ENCODE data around the gene POC1B.
A peak's percentile ranks its signal among the peaks of the same experiment; 100 is the strongest.

The POC1B gene

DNA sequence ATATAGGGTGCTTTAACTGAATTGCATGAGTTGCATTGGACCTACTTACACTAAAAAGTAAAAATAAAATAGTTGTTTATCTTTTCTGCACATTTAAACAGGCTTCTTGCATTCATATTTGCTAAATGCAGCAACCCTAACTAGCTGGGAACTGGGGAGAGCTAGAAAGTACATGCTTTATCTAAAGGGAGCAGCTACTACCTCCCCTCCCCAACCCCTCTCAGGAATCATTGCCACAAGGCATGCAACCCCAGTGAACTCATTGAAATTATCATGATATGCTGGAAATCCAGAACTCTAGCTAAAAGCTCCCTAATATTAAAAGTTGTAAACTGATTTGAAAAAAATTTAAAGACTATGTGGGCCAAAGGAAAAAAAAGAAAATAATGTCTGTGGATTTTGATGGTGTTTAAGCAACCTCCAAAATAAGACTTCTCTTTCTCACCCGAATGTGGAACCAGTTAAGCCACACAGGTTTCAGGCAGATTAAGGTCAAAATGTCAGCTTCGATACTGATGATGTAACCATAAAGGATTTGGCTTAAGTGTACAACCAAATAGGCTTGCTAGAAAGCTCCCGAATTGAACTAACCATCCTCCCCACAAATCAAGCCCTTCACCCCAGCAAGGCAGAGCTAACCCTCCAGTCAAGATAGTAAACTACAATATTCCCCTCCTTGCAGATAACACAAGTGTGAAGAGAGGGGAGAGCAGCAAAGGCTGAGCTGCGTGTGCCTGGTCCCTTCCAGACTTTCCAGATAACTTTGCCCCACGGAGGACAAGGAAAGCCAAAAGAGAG, 13.8 kb upstream of the POC1B start:
- no peaks in the 10 kb centered on the region for H3K4me1 ChIP-seq (ENCODE audit: insufficient read depth, insufficient read length)
- no peak overlapping the region for H3K9ac ChIP-seq (ENCODE audit: insufficient read length, low read depth)
- H3K9me3 ChIP-seq (ENCODE audit: insufficient read depth, low read length), result no peaks in the 10 kb centered on the region
- H3K4me3 ChIP-seq (ENCODE audit: insufficient read length, low read depth), result no peak overlapping the region
- DNase-seq (ENCODE audit: low read depth, low spot score), result no peak
- TF ChIP-seq SUZ12 (IDR thresholded peaks at IDR 0.05; ENCODE audit: extremely low read depth, insufficient read depth, insufficient read length) (no peak), YY1 (IDR thresholded peaks at IDR 0.05; ENCODE audit: insufficient read depth, insufficient read length) (no peak), ZNF274 (IDR thresholded peaks at IDR 0.05; ENCODE audit: low read depth, low read length) (no peak)
- H3K36me3 ChIP-seq (ENCODE audit: insufficient read depth, insufficient read length, low read length), result no peaks in the 10 kb centered on the region
- H3K27me3 ChIP-seq (ENCODE audit: insufficient read depth, insufficient read length), result no peaks in the 10 kb centered on the region

DNA sequence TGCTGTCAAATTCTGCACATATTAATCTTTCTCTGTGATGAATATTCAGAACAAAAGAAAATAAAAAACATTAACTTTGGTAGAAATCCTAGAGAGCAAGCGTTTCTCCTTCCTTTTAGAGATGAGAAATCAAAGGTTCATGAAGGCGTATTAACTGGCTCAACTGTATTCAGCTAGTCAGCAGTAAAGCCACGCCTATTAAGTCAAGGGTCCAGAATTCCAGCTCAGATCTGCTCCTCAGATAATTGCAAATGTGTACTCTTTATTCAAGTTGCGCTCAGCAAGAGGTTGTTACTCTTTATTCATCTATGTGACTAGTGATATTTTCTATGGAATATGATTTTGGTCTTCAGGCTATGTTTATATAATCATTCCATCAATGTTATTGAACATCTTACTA, 13.1 kb upstream of the POC1B start:
- no peaks in the 10 kb centered on the region for H3K4me1 ChIP-seq (ENCODE audit: insufficient read depth, insufficient read length)
- H3K27me3 ChIP-seq (ENCODE audit: insufficient read depth, insufficient read length), result no peaks in the 10 kb centered on the region
- no peaks in the 10 kb centered on the region for H3K9me3 ChIP-seq (ENCODE audit: insufficient read depth, low read length)
- H3K4me3 ChIP-seq (ENCODE audit: insufficient read length, low read depth), result no peak overlapping the region
- DNase-seq (ENCODE audit: low read depth, low spot score), result no peak
- H3K9ac ChIP-seq (ENCODE audit: insufficient read length, low read depth), result no peak overlapping the region
- H3K36me3 ChIP-seq (ENCODE audit: insufficient read depth, insufficient read length, low read length), result no peaks in the 10 kb centered on the region
- no peak for TF ChIP-seq ZNF274 (IDR thresholded peaks at IDR 0.05; ENCODE audit: low read depth, low read length)
- TF ChIP-seq SUZ12 (IDR thresholded peaks at IDR 0.05; ENCODE audit: extremely low read depth, insufficient read depth, insufficient read length), result no peak
- TF ChIP-seq YY1 (IDR thresholded peaks at IDR 0.05; ENCODE audit: insufficient read depth, insufficient read length), result no peak

- H3K9me3 ChIP-seq (ENCODE audit: insufficient read depth, low read length), result no peaks in the 10 kb centered on the region
- H3K4me1 ChIP-seq (ENCODE audit: insufficient read depth, insufficient read length), result no peaks in the 10 kb centered on the region
- no peaks in the 10 kb centered on the region for H3K36me3 ChIP-seq (ENCODE audit: insufficient read depth, insufficient read length, low read length)
- TF ChIP-seq ZNF274 (IDR thresholded peaks at IDR 0.05; ENCODE audit: low read depth, low read length) (no peak), YY1 (IDR thresholded peaks at IDR 0.05; ENCODE audit: insufficient read depth, insufficient read length) (no peak), SUZ12 (IDR thresholded peaks at IDR 0.05; ENCODE audit: extremely low read depth, insufficient read depth, insufficient read length) (no peak)
- H3K4me3 ChIP-seq (ENCODE audit: insufficient read length, low read depth), result no peak overlapping the region
- no peaks in the 10 kb centered on the region for H3K27me3 ChIP-seq (ENCODE audit: insufficient read depth, insufficient read length)
- H3K9ac ChIP-seq (ENCODE audit: insufficient read length, low read depth), result no peak overlapping the region
- DNase-seq (ENCODE audit: low read depth, low spot score), result no peak
These were observed 11.5 kb upstream of the POC1B start for GRCh38 chr12:89537389-89537788.

GRCh38 chr12:89529738-89530137, 3.9 kb upstream of the POC1B start:
- Histone ChIP-seq H3K36me3 (ENCODE audit: insufficient read depth, insufficient read length, low read length) (no peaks in the 10 kb centered on the region), H3K9ac (ENCODE audit: insufficient read length, low read depth) (no peak overlapping the region), H3K4me3 (ENCODE audit: insufficient read length, low read depth) (no peak overlapping the region), H3K27me3 (ENCODE audit: insufficient read depth, insufficient read length) (no peaks in the 10 kb centered on the region), H3K9me3 (ENCODE audit: insufficient read depth, low read length) (no peaks in the 10 kb centered on the region), H3K4me1 (ENCODE audit: insufficient read depth, insufficient read length) (no peaks in the 10 kb centered on the region)
- no peak for DNase-seq (ENCODE audit: low read depth, low spot score)
- TF ChIP-seq YY1 (IDR thresholded peaks at IDR 0.05; ENCODE audit: insufficient read depth, insufficient read length), result no peak
- no peak for TF ChIP-seq ZNF274 (IDR thresholded peaks at IDR 0.05; ENCODE audit: low read depth, low read length)
- no peak for TF ChIP-seq SUZ12 (IDR thresholded peaks at IDR 0.05; ENCODE audit: extremely low read depth, insufficient read depth, insufficient read length)

DNA sequence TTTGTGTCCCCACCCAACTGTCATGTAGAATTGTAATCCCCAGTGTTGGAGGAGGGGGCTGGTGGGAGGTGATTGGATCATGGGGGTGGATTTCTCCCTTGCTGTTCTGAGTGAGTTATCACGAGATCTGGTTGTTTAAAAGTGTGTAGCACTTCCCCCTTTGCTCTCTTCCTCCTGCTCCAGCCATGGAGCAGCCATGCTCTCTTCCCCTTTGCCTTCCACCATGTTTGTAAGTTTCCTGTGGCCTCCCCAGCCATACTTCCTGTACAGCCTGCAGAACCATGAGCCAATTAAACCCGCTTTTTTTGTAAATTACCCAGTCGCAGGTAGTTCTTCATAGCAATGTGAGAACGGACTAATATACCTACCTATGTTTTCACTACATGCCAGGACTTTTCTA, 2.6 kb upstream of the POC1B start:
- no peak for DNase-seq (ENCODE audit: low read depth, low spot score)
- peaks cover 4% of the 10 kb centered on the region for H3K36me3 ChIP-seq (ENCODE audit: insufficient read depth, insufficient read length, low read length)
- no peaks in the 10 kb centered on the region for H3K27me3 ChIP-seq (ENCODE audit: insufficient read depth, insufficient read length)
- H3K4me3 ChIP-seq (ENCODE audit: insufficient read length, low read depth), result no peak overlapping the region
- TF ChIP-seq SUZ12 (IDR thresholded peaks at IDR 0.05; ENCODE audit: extremely low read depth, insufficient read depth, insufficient read length), result no peak
- TF ChIP-seq YY1 (IDR thresholded peaks at IDR 0.05; ENCODE audit: insufficient read depth, insufficient read length), result no peak
- no peak for TF ChIP-seq ZNF274 (IDR thresholded peaks at IDR 0.05; ENCODE audit: low read depth, low read length)
- no peak overlapping the region for H3K9ac ChIP-seq (ENCODE audit: insufficient read length, low read depth)
- no peaks in the 10 kb centered on the region for H3K9me3 ChIP-seq (ENCODE audit: insufficient read depth, low read length)
- H3K4me1 ChIP-seq (ENCODE audit: insufficient read depth, insufficient read length), result no peaks in the 10 kb centered on the region

- Histone ChIP-seq H3K4me1 (ENCODE audit: insufficient read depth, insufficient read length) (no peaks in the 10 kb centered on the region), H3K27me3 (ENCODE audit: insufficient read depth, insufficient read length) (no peaks in the 10 kb centered on the region), H3K36me3 (ENCODE audit: insufficient read depth, insufficient read length, low read length) (peaks cover 12% of the 10 kb centered on the region), H3K9me3 (ENCODE audit: insufficient read depth, low read length) (no peaks in the 10 kb centered on the region), H3K9ac (ENCODE audit: insufficient read length, low read depth) (peak overlapping the region; percentile 87), H3K4me3 (ENCODE audit: insufficient read length, low read depth) (peak overlapping the region; percentile 77)
- DNase-seq (ENCODE audit: low read depth, low spot score), result no peak
- no peak for TF ChIP-seq ZNF274 (IDR thresholded peaks at IDR 0.05; ENCODE audit: low read depth, low read length)
- no peak for TF ChIP-seq SUZ12 (IDR thresholded peaks at IDR 0.05; ENCODE audit: extremely low read depth, insufficient read depth, insufficient read length)
- no peak for TF ChIP-seq YY1 (IDR thresholded peaks at IDR 0.05; ENCODE audit: insufficient read depth, insufficient read length)
These were observed 483 bp downstream of the POC1B start for GRCh38 chr12:89525305-89525823.

DNA sequence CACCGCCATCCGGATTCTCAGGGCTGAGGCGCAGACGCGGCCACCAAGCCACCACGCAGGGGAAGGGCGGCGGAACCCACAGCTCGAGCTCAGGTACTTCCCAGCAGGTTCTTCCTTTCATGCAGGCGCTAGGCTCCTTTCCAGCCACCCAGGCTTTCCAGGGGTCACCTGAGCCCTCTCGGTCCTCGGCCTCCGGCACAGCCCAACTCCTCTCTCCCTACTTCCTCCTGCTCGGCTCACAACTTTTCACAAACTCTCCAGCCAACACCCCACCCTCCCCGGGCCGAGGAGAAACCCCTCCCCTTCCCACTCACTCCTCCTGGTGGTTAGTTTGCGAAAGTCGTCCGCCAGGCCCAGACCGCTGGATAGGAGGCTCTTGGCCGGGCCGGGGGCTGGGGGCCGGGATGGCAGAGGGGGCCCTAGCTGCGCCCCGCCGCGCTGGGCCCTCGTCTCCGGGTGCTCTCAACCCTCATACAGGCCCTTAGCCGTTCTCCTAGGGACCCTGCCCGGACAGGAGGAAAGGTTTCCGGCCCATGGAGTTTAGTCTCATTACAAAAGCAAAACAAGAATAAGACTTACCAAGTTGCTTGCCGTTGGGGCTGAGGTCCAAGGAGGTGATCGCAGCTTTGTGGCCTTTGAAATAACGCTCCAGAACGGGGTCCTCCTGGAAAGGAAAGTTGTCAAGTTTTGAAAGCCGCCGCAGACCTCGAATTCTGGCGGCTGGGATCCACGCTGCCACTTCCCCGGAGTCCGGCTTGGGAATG, 1.1 kb downstream of the POC1B start, which contains the start of gene GALNT4:
TSS of gene GALNT4 (minus strand) at position 256 of the 764 bp plus-strand sequence. CDS start at position 9, 247 bp downstream.
- peak within 1 kb of the TSS; percentile 87 for H3K9ac ChIP-seq (ENCODE audit: insufficient read length, low read depth)
- peak within 1 kb of the TSS; percentile 77 for H3K4me3 ChIP-seq (ENCODE audit: insufficient read length, low read depth)
- DNase-seq (ENCODE audit: low read depth, low spot score), result peak; percentile 71
- H3K9me3 ChIP-seq (ENCODE audit: insufficient read depth, low read length), result no peaks in the 10 kb centered on the region
- no peak for TF ChIP-seq SUZ12 (IDR thresholded peaks at IDR 0.05; ENCODE audit: extremely low read depth, insufficient read depth, insufficient read length)
- TF ChIP-seq YY1 (IDR thresholded peaks at IDR 0.05; ENCODE audit: insufficient read depth, insufficient read length), result no peak
- no peak for TF ChIP-seq ZNF274 (IDR thresholded peaks at IDR 0.05; ENCODE audit: low read depth, low read length)
- no peaks in the 10 kb centered on the region for H3K27me3 ChIP-seq (ENCODE audit: insufficient read depth, insufficient read length)
- H3K4me1 ChIP-seq (ENCODE audit: insufficient read depth, insufficient read length), result no peaks in the 10 kb centered on the region
- H3K36me3 ChIP-seq (ENCODE audit: insufficient read depth, insufficient read length, low read length), result peaks cover 12% of the 10 kb centered on the region

Measured in NT2/D1 (cell line).